ENCODE measurements around the gene TMEM147.

The TMEM147 gene

DNA sequence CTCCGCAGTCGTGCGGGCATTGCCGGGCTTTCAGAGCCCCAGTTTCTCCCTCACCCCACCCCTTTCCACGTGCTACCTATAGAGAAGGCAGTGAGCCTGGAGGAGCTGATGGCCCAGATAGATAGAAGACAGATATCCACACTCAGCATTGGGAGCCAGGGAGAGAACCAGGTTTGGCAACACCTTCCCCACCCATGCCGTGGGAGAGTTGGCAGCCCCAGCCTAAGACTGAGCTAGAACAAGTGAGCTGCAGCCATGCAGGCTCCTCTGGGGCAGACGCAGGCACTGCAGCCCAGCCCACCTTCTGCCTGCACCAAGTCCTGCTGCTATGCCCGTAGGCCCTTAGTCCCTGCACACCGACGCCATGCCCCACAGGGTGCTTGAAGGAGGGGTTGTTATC is 44.8 kb upstream of the TMEM147 start:
- no CpG with 5 or more reads among the region's 10 CpGs for WGBS (ENCODE audit: extremely low coverage, insufficient coverage, insufficient read length)
- H3K23ac ChIP-seq (ENCODE audit: low read length), result no peak overlapping the region
- H3K36me3 ChIP-seq (ENCODE audit: control insufficient read depth in 1 of 2, insufficient read depth in 2 of 2, low read length in 2 of 2), result peaks cover 46 to 51% of the 10 kb centered on the region in 2 experiments
- no peaks in the 10 kb centered on the region for H3K9me3 ChIP-seq (ENCODE audit: insufficient read depth, low read depth, low read length)
- no peak overlapping the region for H3K4me3 ChIP-seq (ENCODE audit: low read depth, low read length)
- H3K4me1 ChIP-seq (ENCODE audit: control insufficient read depth in 1 of 2, insufficient read depth in 2 of 2, low read length in 2 of 2), result no peaks in the 10 kb centered on the region
- H2AK5ac ChIP-seq (ENCODE audit: low read length), result no peak overlapping the region
- no peaks in the 10 kb centered on the region for H3K79me1 ChIP-seq (ENCODE audit: low read length)
- H3K4ac ChIP-seq (ENCODE audit: low read depth, low read length), result no peak overlapping the region
- no peak overlapping the region for H2BK120ac ChIP-seq (ENCODE audit: insufficient read depth, low read length, poor library complexity)
- H3K14ac ChIP-seq (ENCODE audit: low read length), result no peak overlapping the region
- no peak overlapping the region for H2AFZ ChIP-seq (ENCODE audit: insufficient read depth, low read length, poor library complexity)
- H3K18ac ChIP-seq (ENCODE audit: low read length), result no peak overlapping the region
- no peak overlapping the region for H3K27ac ChIP-seq (ENCODE audit: low read depth, low read length)
- no peak overlapping the region for H3K4me2 ChIP-seq (ENCODE audit: low read length)
- DNase-seq, result no peak
- no peaks in the 10 kb centered on the region for H3K79me2 ChIP-seq (ENCODE audit: control insufficient read depth, insufficient read depth, low read length, poor library complexity)
- H4K91ac ChIP-seq (ENCODE audit: low read depth, low read length), result no peak overlapping the region
- no peak overlapping the region for H4K8ac ChIP-seq (ENCODE audit: low read depth, low read length)
- no peaks in the 10 kb centered on the region for H3K27me3 ChIP-seq (ENCODE audit: insufficient read depth, low read length)
- H4K12ac ChIP-seq (ENCODE audit: low read depth, low read length), result no peak overlapping the region
- no peak overlapping the region for H3K9ac ChIP-seq (ENCODE audit: low read length)
- H2BK12ac ChIP-seq (ENCODE audit: low read length), result no peak overlapping the region
- H2BK5ac ChIP-seq (ENCODE audit: low read depth, low read length, poor library complexity), result no peak overlapping the region

DNA sequence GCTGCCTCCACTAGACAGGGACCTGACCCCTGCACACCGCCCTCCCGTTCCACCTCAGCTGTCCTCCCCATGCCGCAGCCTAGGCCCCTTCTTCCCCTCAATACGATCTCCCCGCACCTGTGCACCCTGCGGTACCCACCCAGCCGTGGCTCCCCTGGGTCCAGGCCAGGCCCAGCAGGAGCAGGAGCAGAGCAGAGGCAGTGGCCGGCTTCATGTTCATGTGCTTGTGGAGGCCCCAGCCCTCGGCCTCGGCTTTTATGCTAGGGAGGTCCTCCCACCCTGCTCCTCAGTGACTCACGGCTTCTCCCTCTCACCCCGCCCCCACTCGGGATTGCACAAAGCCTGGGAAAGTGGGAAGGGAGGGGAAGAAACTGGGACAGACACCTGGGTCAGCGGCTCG is 43.7 kb upstream of the TMEM147 start:
- Histone ChIP-seq H3K18ac (ENCODE audit: low read length) (no peak overlapping the region), H3K36me3 (ENCODE audit: control insufficient read depth in 1 of 2, insufficient read depth in 2 of 2, low read length in 2 of 2) (peaks cover 52 to 56% of the 10 kb centered on the region in 2 experiments), H3K27me3 (ENCODE audit: insufficient read depth, low read length) (no peaks in the 10 kb centered on the region), H3K9ac (ENCODE audit: low read length) (no peak overlapping the region), H4K8ac (ENCODE audit: low read depth, low read length) (no peak overlapping the region), H2BK120ac (ENCODE audit: insufficient read depth, low read length, poor library complexity) (no peak overlapping the region), H3K27ac (ENCODE audit: low read depth, low read length) (no peak overlapping the region), H3K23ac (ENCODE audit: low read length) (no peak overlapping the region), H3K4ac (ENCODE audit: low read depth, low read length) (no peak overlapping the region), H3K4me3 (ENCODE audit: low read depth, low read length) (no peak overlapping the region), H3K79me2 (ENCODE audit: control insufficient read depth, insufficient read depth, low read length, poor library complexity) (no peaks in the 10 kb centered on the region), H2BK12ac (ENCODE audit: low read length) (no peak overlapping the region), H3K4me1 (ENCODE audit: control insufficient read depth in 1 of 2, insufficient read depth in 2 of 2, low read length in 2 of 2) (no peaks in the 10 kb centered on the region), H4K12ac (ENCODE audit: low read depth, low read length) (no peak overlapping the region), H2AK5ac (ENCODE audit: low read length) (no peak overlapping the region), H2BK5ac (ENCODE audit: low read depth, low read length, poor library complexity) (no peak overlapping the region), H4K91ac (ENCODE audit: low read depth, low read length) (no peak overlapping the region), H3K4me2 (ENCODE audit: low read length) (no peak overlapping the region), H3K9me3 (ENCODE audit: insufficient read depth, low read depth, low read length) (no peaks in the 10 kb centered on the region), H3K14ac (ENCODE audit: low read length) (no peak overlapping the region), H2AFZ (ENCODE audit: insufficient read depth, low read length, poor library complexity) (no peak overlapping the region), H3K79me1 (ENCODE audit: low read length) (no peaks in the 10 kb centered on the region)
- DNase-seq, result no peak
- no CpG with 5 or more reads among the region's 15 CpGs for WGBS (ENCODE audit: extremely low coverage, insufficient coverage, insufficient read length)

DNA sequence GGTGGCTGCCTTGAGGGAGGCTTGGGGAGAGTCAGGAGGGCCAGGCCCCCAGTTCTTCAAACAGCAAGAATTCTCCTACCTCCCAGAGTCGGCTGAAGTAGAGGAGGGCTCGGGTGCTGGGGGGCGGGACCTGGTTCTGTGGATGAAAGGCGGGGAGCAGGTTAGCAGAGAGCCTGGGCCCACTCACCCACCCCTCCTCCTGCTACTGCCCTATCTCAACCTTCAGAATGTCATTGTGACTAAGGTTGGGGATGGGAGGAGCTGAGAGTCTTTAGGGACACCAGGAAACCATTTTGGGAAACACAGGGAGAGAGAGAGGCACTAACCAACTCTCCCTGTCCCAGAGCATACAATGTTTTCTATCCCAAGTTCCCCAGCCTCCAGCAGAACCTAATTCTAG is 42.7 kb upstream of the TMEM147 start:
- Histone ChIP-seq H2AFZ (ENCODE audit: insufficient read depth, low read length, poor library complexity) (no peak overlapping the region), H2BK5ac (ENCODE audit: low read depth, low read length, poor library complexity) (no peak overlapping the region), H3K4me1 (ENCODE audit: control insufficient read depth in 1 of 2, insufficient read depth in 2 of 2, low read length in 2 of 2) (no peaks in the 10 kb centered on the region), H3K23ac (ENCODE audit: low read length) (no peak overlapping the region), H2BK12ac (ENCODE audit: low read length) (no peak overlapping the region), H3K36me3 (ENCODE audit: control insufficient read depth in 1 of 2, insufficient read depth in 2 of 2, low read length in 2 of 2) (peaks cover 52 to 55% of the 10 kb centered on the region in 2 experiments), H3K9ac (ENCODE audit: low read length) (no peak overlapping the region), H3K9me3 (ENCODE audit: insufficient read depth, low read depth, low read length) (no peaks in the 10 kb centered on the region), H3K79me2 (ENCODE audit: control insufficient read depth, insufficient read depth, low read length, poor library complexity) (no peaks in the 10 kb centered on the region), H3K4me2 (ENCODE audit: low read length) (no peak overlapping the region), H3K27ac (ENCODE audit: low read depth, low read length) (no peak overlapping the region), H3K4ac (ENCODE audit: low read depth, low read length) (no peak overlapping the region), H4K91ac (ENCODE audit: low read depth, low read length) (no peak overlapping the region), H3K14ac (ENCODE audit: low read length) (no peak overlapping the region), H4K8ac (ENCODE audit: low read depth, low read length) (no peak overlapping the region), H3K18ac (ENCODE audit: low read length) (no peak overlapping the region), H4K12ac (ENCODE audit: low read depth, low read length) (no peak overlapping the region), H3K79me1 (ENCODE audit: low read length) (no peaks in the 10 kb centered on the region), H2BK120ac (ENCODE audit: insufficient read depth, low read length, poor library complexity) (no peak overlapping the region), H3K27me3 (ENCODE audit: insufficient read depth, low read length) (no peaks in the 10 kb centered on the region), H2AK5ac (ENCODE audit: low read length) (no peak overlapping the region), H3K4me3 (ENCODE audit: low read depth, low read length) (no peak overlapping the region)
- WGBS (ENCODE audit: extremely low coverage, insufficient coverage, insufficient read length), result no CpG with 5 or more reads among the region's 4 CpGs
- no peak for DNase-seq

DNA sequence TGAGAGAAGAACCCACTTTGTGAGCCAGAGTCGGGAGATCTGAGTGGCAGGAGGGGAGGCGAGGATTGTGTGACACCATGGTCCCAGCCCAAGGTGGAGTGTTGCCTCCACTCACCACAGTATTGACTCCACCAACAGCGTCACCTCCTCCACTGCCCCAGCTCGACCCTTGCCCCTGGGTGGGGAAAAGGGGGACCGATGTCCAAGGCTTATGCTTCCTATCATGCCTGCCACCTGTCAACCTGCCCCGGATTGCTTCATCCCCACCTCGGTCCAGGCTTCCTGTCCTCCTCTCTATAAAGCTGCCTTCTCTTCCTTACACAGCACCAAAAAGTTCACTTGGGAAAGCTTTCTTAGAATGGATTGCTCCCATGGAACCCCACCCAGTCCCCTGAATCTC is 39.4 kb upstream of the TMEM147 start:
- H3K14ac ChIP-seq (ENCODE audit: low read length), result no peak overlapping the region
- no CpG with 5 or more reads among the region's 7 CpGs for WGBS (ENCODE audit: extremely low coverage, insufficient coverage, insufficient read length)

More for the DNA sequence above, 39.4 kb upstream of the TMEM147 start:
- Histone ChIP-seq H3K79me2 (ENCODE audit: control insufficient read depth, insufficient read depth, low read length, poor library complexity) (peaks cover 4% of the 10 kb centered on the region), H3K4me1 (ENCODE audit: control insufficient read depth in 1 of 2, insufficient read depth in 2 of 2, low read length in 2 of 2) (peaks cover 3 to 5% of the 10 kb centered on the region in 2 experiments), H4K8ac (ENCODE audit: low read depth, low read length) (no peak overlapping the region), H3K79me1 (ENCODE audit: low read length) (peaks cover 7% of the 10 kb centered on the region), H2BK120ac (ENCODE audit: insufficient read depth, low read length, poor library complexity) (no peak overlapping the region), H2AFZ (ENCODE audit: insufficient read depth, low read length, poor library complexity) (no peak overlapping the region), H3K18ac (ENCODE audit: low read length) (no peak overlapping the region), H3K27me3 (ENCODE audit: insufficient read depth, low read length) (no peaks in the 10 kb centered on the region), H3K23ac (ENCODE audit: low read length) (no peak overlapping the region), H4K12ac (ENCODE audit: low read depth, low read length) (no peak overlapping the region), H2AK5ac (ENCODE audit: low read length) (no peak overlapping the region), H3K4me3 (ENCODE audit: low read depth, low read length) (no peak overlapping the region), H3K4ac (ENCODE audit: low read depth, low read length) (no peak overlapping the region), H3K27ac (ENCODE audit: low read depth, low read length) (no peak overlapping the region), H3K9ac (ENCODE audit: low read length) (no peak overlapping the region), H2BK12ac (ENCODE audit: low read length) (no peak overlapping the region), H4K91ac (ENCODE audit: low read depth, low read length) (no peak overlapping the region), H2BK5ac (ENCODE audit: low read depth, low read length, poor library complexity) (no peak overlapping the region), H3K36me3 (ENCODE audit: control insufficient read depth in 1 of 2, insufficient read depth in 2 of 2, low read length in 2 of 2) (peaks cover 34 to 35% of the 10 kb centered on the region in 2 experiments), H3K4me2 (ENCODE audit: low read length) (no peak overlapping the region), H3K9me3 (ENCODE audit: insufficient read depth, low read depth, low read length) (no peaks in the 10 kb centered on the region)
- no peak for DNase-seq
